Ureter (tissue), 1 donor: ENCODE measurements around the gene TMEM50B. TPM values are rescaled to one million over a fixed set of nuclear protein-coding genes. Genes with fewer than 3 reads are reported as not detected.
"Not testable (repeated sequence)": the region's sequence is repeated elsewhere in the genome, so short reads cannot be mapped to it uniquely, and the experiment has no call there.

Experiments used
- DNase-seq: peaks from one replicate; pipeline ENCODE4 v3.0.0-alpha.2; 2020; ENCODE audit warnings: low spot score
- total RNA-seq: library from RNA; stranded (reverse); gene quantifications from one replicate; pipeline ENCODE4 v1.2.4, GENCODE V29; 2023
- donor health status: DM: yes; HTN: yes; CAD: no.

Gene TMEM50B
- total RNA-seq, 1 donor from 2014 or later, result 84.5 TPM

GRCh38 chr21:33478182-33478581 lies 1.6 kb downstream of the TMEM50B start:
- no peak for DNase-seq

GRCh38 chr21:33477066-33477465 lies 2.7 kb downstream of the TMEM50B start:
- DNase-seq, result no peak

- DNase-seq, result no peak
Observed at GRCh38 chr21:33473344-33473743, 6.4 kb downstream of the TMEM50B start.

- no peak for DNase-seq
Observed at GRCh38 chr21:33470701-33471100, 9.1 kb downstream of the TMEM50B start.

GRCh38 chr21:33469183-33469582 lies 10.6 kb downstream of the TMEM50B start:
- not testable (repeated sequence) for DNase-seq

GRCh38 chr21:33461538-33462250 lies 18.1 kb downstream of the TMEM50B start:
- no peak for DNase-seq

- DNase-seq, result no peak
Observed at GRCh38 chr21:33458861-33459260, 20.9 kb downstream of the TMEM50B start.

- no peak for DNase-seq
Observed at GRCh38 chr21:33455686-33456446, 23.9 kb downstream of the TMEM50B start.

GRCh38 chr21:33452362-33452761 lies 27.4 kb downstream of the TMEM50B start:
- no peak for DNase-seq

- no peak for DNase-seq
Observed at GRCh38 chr21:33451634-33452071, 28.1 kb downstream of the TMEM50B start.

GRCh38 chr21:33449616-33450015 lies 30.2 kb downstream of the TMEM50B start:
- DNase-seq, result no peak

- DNase-seq, result not testable (repeated sequence)
Observed at GRCh38 chr21:33446620-33447019, 33.2 kb downstream of the TMEM50B start.

- no peak for DNase-seq
Observed at GRCh38 chr21:33444499-33444898, 35.3 kb downstream of the TMEM50B start.

- DNase-seq, result no peak
Observed at GRCh38 chr21:33443194-33443593, 36.6 kb downstream of the TMEM50B start.

GRCh38 chr21:33441489-33442477 lies 38.0 kb downstream of the TMEM50B start:
- DNase-seq, result no peak

GRCh38 chr21:33437140-33437539 lies 42.6 kb downstream of the TMEM50B start:
- DNase-seq, result no peak

GRCh38 chr21:33434770-33435360 lies 44.9 kb downstream of the TMEM50B start:
- no peak for DNase-seq

- DNase-seq, result no peak
Observed at GRCh38 chr21:33433425-33434114, 46.2 kb downstream of the TMEM50B start.

- no peak for DNase-seq
Observed at GRCh38 chr21:33433001-33433400, 46.8 kb downstream of the TMEM50B start.

- DNase-seq, result no peak
Observed at GRCh38 chr21:33432496-33432895, 47.3 kb downstream of the TMEM50B start.

GRCh38 chr21:33430858-33431257 lies 48.9 kb downstream of the TMEM50B start:
- DNase-seq, result no peak
